Panc1 (cell line): Measurements from ENCODE around the gene FAM151A.

Experiments used
- POLR2AphosphoS5 ChIP-seq: IDR thresholded peaks from 2 replicates; pipeline ENCODE4 v1.6.1; 2012; ENCODE audit warnings: mild to moderate bottlenecking, low read depth, low read length, moderate library complexity
- TF ChIP-seq, protein P1 (sequence below): fragments of 450-650 bp; IDR thresholded peaks from 2 replicates; pipeline ENCODE4 v1.5.1; 2017; ENCODE audit warnings: mild to moderate bottlenecking
- TF ChIP-seq, protein P2 (sequence below), 2 experiments: IDR thresholded peaks; 2 replicates each; pipeline ENCODE4 v1.6.1; 2011 to 2012; ENCODE audit warnings: low read depth in 2 of 2, control low read depth in 1 of 2, low read length in 1 of 2, mild to moderate bottlenecking in 1 of 2, moderate library complexity in 1 of 2; ENCODE audit not compliant: insufficient read depth in 1 of 2

DNA sequence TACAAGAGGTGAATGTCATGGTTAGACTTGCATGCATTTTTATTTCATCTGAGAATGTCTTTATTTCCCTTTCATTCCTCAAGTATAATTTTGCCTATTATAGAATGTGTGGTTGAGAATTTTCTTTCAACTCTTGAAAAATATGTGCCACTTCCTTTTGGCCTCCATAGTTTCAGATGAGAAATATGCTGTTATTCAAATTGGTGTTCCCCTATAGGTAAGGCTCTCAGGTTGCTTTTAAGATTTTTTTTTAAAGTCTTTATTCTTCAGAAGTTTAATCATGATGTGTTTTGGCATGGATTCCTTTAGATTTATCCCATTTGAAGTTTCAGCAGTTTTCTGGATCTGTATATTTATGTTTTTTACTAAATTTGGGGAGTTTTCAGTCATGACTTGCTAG is 20.4 kb upstream of the FAM151A start:
- TF ChIP-seq, protein P1, sequence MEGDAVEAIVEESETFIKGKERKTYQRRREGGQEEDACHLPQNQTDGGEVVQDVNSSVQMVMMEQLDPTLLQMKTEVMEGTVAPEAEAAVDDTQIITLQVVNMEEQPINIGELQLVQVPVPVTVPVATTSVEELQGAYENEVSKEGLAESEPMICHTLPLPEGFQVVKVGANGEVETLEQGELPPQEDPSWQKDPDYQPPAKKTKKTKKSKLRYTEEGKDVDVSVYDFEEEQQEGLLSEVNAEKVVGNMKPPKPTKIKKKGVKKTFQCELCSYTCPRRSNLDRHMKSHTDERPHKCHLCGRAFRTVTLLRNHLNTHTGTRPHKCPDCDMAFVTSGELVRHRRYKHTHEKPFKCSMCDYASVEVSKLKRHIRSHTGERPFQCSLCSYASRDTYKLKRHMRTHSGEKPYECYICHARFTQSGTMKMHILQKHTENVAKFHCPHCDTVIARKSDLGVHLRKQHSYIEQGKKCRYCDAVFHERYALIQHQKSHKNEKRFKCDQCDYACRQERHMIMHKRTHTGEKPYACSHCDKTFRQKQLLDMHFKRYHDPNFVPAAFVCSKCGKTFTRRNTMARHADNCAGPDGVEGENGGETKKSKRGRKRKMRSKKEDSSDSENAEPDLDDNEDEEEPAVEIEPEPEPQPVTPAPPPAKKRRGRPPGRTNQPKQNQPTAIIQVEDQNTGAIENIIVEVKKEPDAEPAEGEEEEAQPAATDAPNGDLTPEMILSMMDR = no peak
- TF ChIP-seq, protein P2, sequence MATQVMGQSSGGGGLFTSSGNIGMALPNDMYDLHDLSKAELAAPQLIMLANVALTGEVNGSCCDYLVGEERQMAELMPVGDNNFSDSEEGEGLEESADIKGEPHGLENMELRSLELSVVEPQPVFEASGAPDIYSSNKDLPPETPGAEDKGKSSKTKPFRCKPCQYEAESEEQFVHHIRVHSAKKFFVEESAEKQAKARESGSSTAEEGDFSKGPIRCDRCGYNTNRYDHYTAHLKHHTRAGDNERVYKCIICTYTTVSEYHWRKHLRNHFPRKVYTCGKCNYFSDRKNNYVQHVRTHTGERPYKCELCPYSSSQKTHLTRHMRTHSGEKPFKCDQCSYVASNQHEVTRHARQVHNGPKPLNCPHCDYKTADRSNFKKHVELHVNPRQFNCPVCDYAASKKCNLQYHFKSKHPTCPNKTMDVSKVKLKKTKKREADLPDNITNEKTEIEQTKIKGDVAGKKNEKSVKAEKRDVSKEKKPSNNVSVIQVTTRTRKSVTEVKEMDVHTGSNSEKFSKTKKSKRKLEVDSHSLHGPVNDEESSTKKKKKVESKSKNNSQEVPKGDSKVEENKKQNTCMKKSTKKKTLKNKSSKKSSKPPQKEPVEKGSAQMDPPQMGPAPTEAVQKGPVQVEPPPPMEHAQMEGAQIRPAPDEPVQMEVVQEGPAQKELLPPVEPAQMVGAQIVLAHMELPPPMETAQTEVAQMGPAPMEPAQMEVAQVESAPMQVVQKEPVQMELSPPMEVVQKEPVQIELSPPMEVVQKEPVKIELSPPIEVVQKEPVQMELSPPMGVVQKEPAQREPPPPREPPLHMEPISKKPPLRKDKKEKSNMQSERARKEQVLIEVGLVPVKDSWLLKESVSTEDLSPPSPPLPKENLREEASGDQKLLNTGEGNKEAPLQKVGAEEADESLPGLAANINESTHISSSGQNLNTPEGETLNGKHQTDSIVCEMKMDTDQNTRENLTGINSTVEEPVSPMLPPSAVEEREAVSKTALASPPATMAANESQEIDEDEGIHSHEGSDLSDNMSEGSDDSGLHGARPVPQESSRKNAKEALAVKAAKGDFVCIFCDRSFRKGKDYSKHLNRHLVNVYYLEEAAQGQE (IDR thresholded peaks at IDR 0.05; ENCODE audit: insufficient read depth in 1 of 2, low read depth in 2 of 2, low read length in 1 of 2) = no peak
- no peak for TF ChIP-seq POLR2AphosphoS5
